HEK293 (cell line): ENCODE data around the gene PERM1.

Experiments used
- HOXA7 ChIP-seq: sonication (generic); formaldehyde crosslinking; IDR thresholded peaks from 2 replicates; pipeline ENCODE4 v1.8.1; 2022; ENCODE audit warnings: missing genetic modification reagents, borderline replicate concordance
- YY1 ChIP-seq: fragments of 450-650 bp; formaldehyde crosslinking; IDR thresholded peaks from 2 replicates; pipeline ENCODE4 v1.5.1; 2018; ENCODE audit warnings: missing biosample characterization, missing genetic modification characterization
- ZBTB7A ChIP-seq: fragments of 450-650 bp; formaldehyde crosslinking; IDR thresholded peaks from 2 replicates; pipeline ENCODE4 v1.5.1; 2016; ENCODE audit warnings: low read depth, missing biosample characterization, missing genetic modification characterization
- ZNF114 ChIP-seq: fragments of 450-650 bp; formaldehyde crosslinking; IDR thresholded peaks from 2 replicates; pipeline ENCODE4 v1.5.0; 2017; ENCODE audit warnings: missing biosample characterization, missing genetic modification characterization
- ZNF23 ChIP-seq: fragments of 450-650 bp; formaldehyde crosslinking; IDR thresholded peaks from 2 replicates; pipeline ENCODE4 v1.5.1; 2016; ENCODE audit warnings: missing biosample characterization, missing genetic modification characterization, borderline replicate concordance
- ZNF274 ChIP-seq, 2 experiments: fragments of 200-500 bp in 1 of 2; fragments of 450-650 bp in 1 of 2; sonication (Bioruptor generic) in 1 of 2; formaldehyde crosslinking in 1 of 2; IDR thresholded peaks; 2 replicates each; pipeline versions ENCODE4 v1.5.1 to v1.6.1; 2014 to 2016; ENCODE audit warnings: borderline replicate concordance in 1 of 2, inconsistent platforms in 1 of 2, low read length in 1 of 2, missing biosample characterization in 1 of 2, missing genetic modification characterization in 1 of 2
- ZNF302 ChIP-seq: fragments of 450-650 bp; formaldehyde crosslinking; IDR thresholded peaks from 2 replicates; pipeline ENCODE4 v1.5.1; 2016; ENCODE audit warnings: missing biosample characterization, missing genetic modification characterization, low read depth
- ZNF341 ChIP-seq: fragments of 450-650 bp; formaldehyde crosslinking; IDR thresholded peaks from 2 replicates; pipeline ENCODE4; 2016; ENCODE audit warnings: low read depth, missing biosample characterization, missing genetic modification characterization
- TF ChIP-seq, protein P1 (sequence below): fragments of 450-650 bp; formaldehyde crosslinking; IDR thresholded peaks from 2 replicates; pipeline ENCODE4 v1.5.1; 2016; ENCODE audit warnings: missing biosample characterization, missing genetic modification characterization
- TF ChIP-seq, protein P2 (sequence below): fragments of 450-650 bp; IDR thresholded peaks from 2 replicates; pipeline ENCODE4 v1.5.1; 2018; ENCODE audit warnings: missing biosample characterization, mild to moderate bottlenecking, missing genetic modification characterization
- TF ChIP-seq, protein P3 (sequence below): fragments of 450-650 bp; formaldehyde crosslinking; IDR thresholded peaks from 2 replicates; pipeline ENCODE4 v1.5.1; 2016; ENCODE audit warnings: missing biosample characterization, missing genetic modification characterization
- TF ChIP-seq, protein P4 (sequence below): fragments of 450-650 bp; formaldehyde crosslinking; IDR thresholded peaks from 2 replicates; pipeline ENCODE4 v1.5.1; 2016; ENCODE audit warnings: missing biosample characterization, missing genetic modification characterization

DNA sequence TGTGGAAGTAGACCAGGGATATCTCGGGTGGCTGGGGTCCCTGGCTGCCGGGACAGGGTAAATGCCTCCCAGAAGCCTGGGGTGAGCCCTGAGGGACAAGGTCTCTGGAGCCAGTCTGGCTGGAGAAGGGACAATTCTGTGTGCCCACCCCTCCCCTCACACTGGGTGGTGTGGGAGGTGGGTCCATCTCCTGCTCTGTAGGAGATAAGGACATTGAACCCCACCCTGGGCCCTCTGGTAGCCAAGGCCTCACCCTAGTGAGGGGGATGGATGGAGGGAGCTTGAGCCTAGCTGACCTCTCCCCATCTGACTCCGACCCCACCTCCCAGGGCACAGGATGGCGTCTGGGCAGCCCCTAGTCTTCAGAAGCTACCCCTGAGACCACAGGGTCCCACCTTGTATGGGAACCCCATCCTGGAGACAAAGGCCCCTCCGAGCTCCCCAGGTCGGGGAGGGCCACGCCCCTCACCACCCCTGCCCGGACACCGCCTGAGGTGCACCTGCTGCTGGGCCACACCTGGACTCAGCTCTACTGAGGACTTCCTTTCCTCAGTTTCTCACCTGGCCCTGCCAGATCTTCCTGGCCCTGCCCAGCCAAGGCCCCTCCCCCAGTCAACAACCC lies 42.4 kb upstream of the PERM1 start:
- TF ChIP-seq, protein P1, sequence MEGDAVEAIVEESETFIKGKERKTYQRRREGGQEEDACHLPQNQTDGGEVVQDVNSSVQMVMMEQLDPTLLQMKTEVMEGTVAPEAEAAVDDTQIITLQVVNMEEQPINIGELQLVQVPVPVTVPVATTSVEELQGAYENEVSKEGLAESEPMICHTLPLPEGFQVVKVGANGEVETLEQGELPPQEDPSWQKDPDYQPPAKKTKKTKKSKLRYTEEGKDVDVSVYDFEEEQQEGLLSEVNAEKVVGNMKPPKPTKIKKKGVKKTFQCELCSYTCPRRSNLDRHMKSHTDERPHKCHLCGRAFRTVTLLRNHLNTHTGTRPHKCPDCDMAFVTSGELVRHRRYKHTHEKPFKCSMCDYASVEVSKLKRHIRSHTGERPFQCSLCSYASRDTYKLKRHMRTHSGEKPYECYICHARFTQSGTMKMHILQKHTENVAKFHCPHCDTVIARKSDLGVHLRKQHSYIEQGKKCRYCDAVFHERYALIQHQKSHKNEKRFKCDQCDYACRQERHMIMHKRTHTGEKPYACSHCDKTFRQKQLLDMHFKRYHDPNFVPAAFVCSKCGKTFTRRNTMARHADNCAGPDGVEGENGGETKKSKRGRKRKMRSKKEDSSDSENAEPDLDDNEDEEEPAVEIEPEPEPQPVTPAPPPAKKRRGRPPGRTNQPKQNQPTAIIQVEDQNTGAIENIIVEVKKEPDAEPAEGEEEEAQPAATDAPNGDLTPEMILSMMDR (tag by site-specific recombination): no peak
- TF ChIP-seq, protein P2, sequence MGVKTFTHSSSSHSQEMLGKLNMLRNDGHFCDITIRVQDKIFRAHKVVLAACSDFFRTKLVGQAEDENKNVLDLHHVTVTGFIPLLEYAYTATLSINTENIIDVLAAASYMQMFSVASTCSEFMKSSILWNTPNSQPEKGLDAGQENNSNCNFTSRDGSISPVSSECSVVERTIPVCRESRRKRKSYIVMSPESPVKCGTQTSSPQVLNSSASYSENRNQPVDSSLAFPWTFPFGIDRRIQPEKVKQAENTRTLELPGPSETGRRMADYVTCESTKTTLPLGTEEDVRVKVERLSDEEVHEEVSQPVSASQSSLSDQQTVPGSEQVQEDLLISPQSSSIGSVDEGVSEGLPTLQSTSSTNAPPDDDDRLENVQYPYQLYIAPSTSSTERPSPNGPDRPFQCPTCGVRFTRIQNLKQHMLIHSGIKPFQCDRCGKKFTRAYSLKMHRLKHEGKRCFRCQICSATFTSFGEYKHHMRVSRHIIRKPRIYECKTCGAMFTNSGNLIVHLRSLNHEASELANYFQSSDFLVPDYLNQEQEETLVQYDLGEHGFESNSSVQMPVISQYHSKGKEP (tag by site-specific recombination): no peak
- TF ChIP-seq ZBTB7A (tag by site-specific recombination) (no peak), YY1 (no peak), ZNF23 (tag by site-specific recombination) (no peak), ZNF341 (no peak), ZNF302 (no peak), ZNF274 (IDR thresholded peaks at IDR 0.05; ENCODE audit: low read length) (no peak), ZNF274 (tag by site-specific recombination; IDR thresholded peaks at IDR 0.05; ENCODE audit: borderline replicate concordance) (no peak), ZNF114 (tag by site-specific recombination) (no peak), HOXA7 (no peak)
- TF ChIP-seq, protein P3, sequence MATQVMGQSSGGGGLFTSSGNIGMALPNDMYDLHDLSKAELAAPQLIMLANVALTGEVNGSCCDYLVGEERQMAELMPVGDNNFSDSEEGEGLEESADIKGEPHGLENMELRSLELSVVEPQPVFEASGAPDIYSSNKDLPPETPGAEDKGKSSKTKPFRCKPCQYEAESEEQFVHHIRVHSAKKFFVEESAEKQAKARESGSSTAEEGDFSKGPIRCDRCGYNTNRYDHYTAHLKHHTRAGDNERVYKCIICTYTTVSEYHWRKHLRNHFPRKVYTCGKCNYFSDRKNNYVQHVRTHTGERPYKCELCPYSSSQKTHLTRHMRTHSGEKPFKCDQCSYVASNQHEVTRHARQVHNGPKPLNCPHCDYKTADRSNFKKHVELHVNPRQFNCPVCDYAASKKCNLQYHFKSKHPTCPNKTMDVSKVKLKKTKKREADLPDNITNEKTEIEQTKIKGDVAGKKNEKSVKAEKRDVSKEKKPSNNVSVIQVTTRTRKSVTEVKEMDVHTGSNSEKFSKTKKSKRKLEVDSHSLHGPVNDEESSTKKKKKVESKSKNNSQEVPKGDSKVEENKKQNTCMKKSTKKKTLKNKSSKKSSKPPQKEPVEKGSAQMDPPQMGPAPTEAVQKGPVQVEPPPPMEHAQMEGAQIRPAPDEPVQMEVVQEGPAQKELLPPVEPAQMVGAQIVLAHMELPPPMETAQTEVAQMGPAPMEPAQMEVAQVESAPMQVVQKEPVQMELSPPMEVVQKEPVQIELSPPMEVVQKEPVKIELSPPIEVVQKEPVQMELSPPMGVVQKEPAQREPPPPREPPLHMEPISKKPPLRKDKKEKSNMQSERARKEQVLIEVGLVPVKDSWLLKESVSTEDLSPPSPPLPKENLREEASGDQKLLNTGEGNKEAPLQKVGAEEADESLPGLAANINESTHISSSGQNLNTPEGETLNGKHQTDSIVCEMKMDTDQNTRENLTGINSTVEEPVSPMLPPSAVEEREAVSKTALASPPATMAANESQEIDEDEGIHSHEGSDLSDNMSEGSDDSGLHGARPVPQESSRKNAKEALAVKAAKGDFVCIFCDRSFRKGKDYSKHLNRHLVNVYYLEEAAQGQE (tag by site-specific recombination): no peak
- TF ChIP-seq, protein P4, sequence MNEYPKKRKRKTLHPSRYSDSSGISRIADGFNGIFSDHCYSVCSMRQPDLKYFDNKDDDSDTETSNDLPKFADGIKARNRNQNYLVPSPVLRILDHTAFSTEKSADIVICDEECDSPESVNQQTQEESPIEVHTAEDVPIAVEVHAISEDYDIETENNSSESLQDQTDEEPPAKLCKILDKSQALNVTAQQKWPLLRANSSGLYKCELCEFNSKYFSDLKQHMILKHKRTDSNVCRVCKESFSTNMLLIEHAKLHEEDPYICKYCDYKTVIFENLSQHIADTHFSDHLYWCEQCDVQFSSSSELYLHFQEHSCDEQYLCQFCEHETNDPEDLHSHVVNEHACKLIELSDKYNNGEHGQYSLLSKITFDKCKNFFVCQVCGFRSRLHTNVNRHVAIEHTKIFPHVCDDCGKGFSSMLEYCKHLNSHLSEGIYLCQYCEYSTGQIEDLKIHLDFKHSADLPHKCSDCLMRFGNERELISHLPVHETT (tag by site-specific recombination): no peak
